Panc1 (cell line): ENCODE results near the gene UNKL. TPM values are rescaled to one million over a fixed set of nuclear protein-coding genes. Genes with fewer than 3 reads are reported as not detected.

Experiments used
- total RNA-seq: library from RNA; stranded (reverse); gene quantifications from one replicate; pipeline ENCODE4 v1.2.1, GENCODE V29; 2021; ENCODE audit not compliant: unreplicated experiment

Gene UNKL
- total RNA-seq, 1 experiment from 2014 or later, result 26.6 TPM

Other genes starting within 250 kb of the UNKL start
- gene TPSG1, start 189.4 kb downstream of the UNKL start, total RNA-seq, result 4.6 TPM
- gene TPSB2, start 184.5 kb downstream of the UNKL start, total RNA-seq, result 0.57 TPM
- gene TPSAB1, start 174.0 kb downstream of the UNKL start, total RNA-seq, result not detected
- 0.26 TPM for gene TPSD1, start 158.6 kb downstream of the UNKL start, total RNA-seq
- gene UBE2I, start 105.1 kb downstream of the UNKL start, total RNA-seq, result 198 TPM
- gene BAIAP3, start 81.1 kb downstream of the UNKL start, total RNA-seq, result 9.4 TPM
- gene TSR3, start 62.8 kb downstream of the UNKL start, total RNA-seq, result 89.7 TPM
- 62.5 TPM for gene GNPTG, start 62.8 kb downstream of the UNKL start, total RNA-seq
- gene UQCC4, start 6.0 kb upstream of the UNKL start, total RNA-seq, result 18.1 TPM
- not detected for gene PERCC1, start 16.4 kb upstream of the UNKL start, total RNA-seq
- gene CCDC154, start 29.9 kb upstream of the UNKL start, total RNA-seq, result 2.0 TPM
- gene CLCN7, start 60.3 kb upstream of the UNKL start, total RNA-seq, result 179 TPM
- gene PTX4, start 74.2 kb upstream of the UNKL start, total RNA-seq, result not detected
- gene TELO2, start 78.7 kb upstream of the UNKL start, total RNA-seq, result 65.4 TPM
- 0.13 TPM for gene TMEM204, start 119.0 kb upstream of the UNKL start, total RNA-seq
- gene IFT140, start 197.4 kb upstream of the UNKL start, total RNA-seq, result 25.5 TPM
- 28.8 TPM for gene CRAMP1, start 197.7 kb upstream of the UNKL start, total RNA-seq